K562 (cell line): ENCODE results near the gene PLEKHA7. TPM values are rescaled to one million over a fixed set of nuclear protein-coding genes. Genes with fewer than 3 reads are reported as not detected.

ENCODE experiments used
- ATAC-seq: fragments of 200-7000 bp; cut with Tn5 transposase; 3 replicates; pipeline ENCODE4 v1.9.1; 2020; ENCODE audit warnings: moderate library complexity
- BruUV-seq: library from RNA; stranded (reverse); fragments of 400-500 nt; replicated peaks from 2 replicates; lab custom pipeline; 2021; lab: Mats Ljungman, UMichigan
- CTCF ChIA-PET: fragments of 300-600 bp; formaldehyde crosslinking; extraction: SDS; loops from one replicate; lab custom pipeline; 2021; ENCODE audit warnings: low intra/inter-chr PET ratio; lab: Yijun Ruan, JAX
- POLR2A ChIA-PET: fragments of 300-600, 350-650 bp; sonication (Branson Sonifier 250); formaldehyde crosslinking; extraction: SDS; loops from one replicate; lab custom pipeline; 2021; ENCODE audit warnings: antibody characterized with exemption, inconsistent platforms; lab: Yijun Ruan, JAX
- DNase-seq, 4 experiments: peaks; one replicate each; pipeline versions ENCODE4 v3.0.0 to v3.0.0-alpha.2; 2011 to 2018; ENCODE audit warnings: low spot score in 3 of 4, mixed read lengths in 3 of 4; ENCODE audit errors: extremely low read depth in 1 of 4
- FAIRE-seq: peaks from 2 replicates; lab custom pipeline; 2011; peaks lifted over from hg19 to GRCh38; lab: Jason Lieb, UNC
- H2AFZ ChIP-seq: 2 replicates; pipeline ENCODE4 v1.6.0; 2011; ENCODE audit warnings: low read depth, low read length, control low read depth, inconsistent platforms
- H3K27ac ChIP-seq: fragments of 200-600 bp; 3 replicates; pipeline ENCODE4 v1.8.0; 2011; ENCODE audit warnings: low read depth, mild to moderate bottlenecking, control low read depth, inconsistent platforms, low read length, moderate library complexity, mixed read lengths; ENCODE audit errors: extremely low read depth
- H3K27me3 ChIP-seq, 2 experiments: fragments of 300-600 bp in 1 of 2; 2 replicates in 1 of 2; 3 replicates in 1 of 2; pipeline versions ENCODE4 v1.6.0 to v1.8.0; 2011; ENCODE audit warnings: inconsistent platforms in 2 of 2, low read length in 2 of 2, mild to moderate bottlenecking in 1 of 2, mixed read lengths in 1 of 2, moderate library complexity in 1 of 2; ENCODE audit not compliant: control insufficient read depth in 2 of 2, insufficient read depth in 2 of 2
- H3K36me3 ChIP-seq: fragments of 300-600 bp; 3 replicates; pipeline ENCODE4 v1.8.0; 2011; ENCODE audit warnings: mild to moderate bottlenecking, low read length, inconsistent platforms; ENCODE audit not compliant: control insufficient read depth, insufficient read depth
- H3K4me1 ChIP-seq, 2 experiments: fragments of 200-600 bp in 1 of 2; replicated peaks in 1 of 2; 2 replicates in 1 of 2; 3 replicates in 1 of 2; pipeline versions ENCODE4 v1.5.1 to v1.8.0; 2011; ENCODE audit warnings: inconsistent platforms in 2 of 2, low read length in 2 of 2, mild to moderate bottlenecking in 1 of 2, mixed read lengths in 1 of 2, moderate library complexity in 1 of 2; ENCODE audit not compliant: control insufficient read depth in 2 of 2, insufficient read depth in 2 of 2
- H3K4me2 ChIP-seq: 2 replicates; pipeline ENCODE4 v1.6.1; 2011; ENCODE audit warnings: low read length, control low read depth, inconsistent platforms, mixed read lengths; ENCODE audit not compliant: insufficient read depth
- H3K4me3 ChIP-seq: fragments of 200-600 bp; sonication (generic), shearing (Covaris generic); 2 replicates; pipeline ENCODE4 v1.5.1; 2016; ENCODE audit warnings: control low read depth, inconsistent platforms
- H3K79me2 ChIP-seq: fragments of 200-600 bp; 3 replicates; pipeline ENCODE4 v1.8.0; 2011; ENCODE audit warnings: low read length, inconsistent platforms; ENCODE audit not compliant: control insufficient read depth, insufficient read depth
- H3K9ac ChIP-seq, 2 experiments: 2 replicates each; pipeline versions ENCODE4 v1.6.0 to v1.6.1; 2011; ENCODE audit warnings: low read depth in 2 of 2, low read length in 2 of 2, control low read depth in 1 of 2, inconsistent platforms in 1 of 2, mild to moderate bottlenecking in 1 of 2, mixed read lengths in 1 of 2; ENCODE audit not compliant: insufficient read depth in 1 of 2
- H3K9me1 ChIP-seq: one replicate; pipeline ENCODE4 v1.6.0; 2011; ENCODE audit warnings: inconsistent platforms, mild to moderate bottlenecking, low read length, moderate library complexity; ENCODE audit not compliant: control insufficient read depth, insufficient read depth
- H3K9me3 ChIP-seq: replicated peaks from 2 replicates; pipeline ENCODE4 v1.5.1; 2011; ENCODE audit warnings: low read depth, low read length, inconsistent platforms; ENCODE audit not compliant: control insufficient read depth, insufficient read depth
- H4K20me1 ChIP-seq: replicated peaks from 2 replicates; pipeline ENCODE4 v1.6.1; 2011; ENCODE audit warnings: low read length, inconsistent platforms, mixed read lengths; ENCODE audit not compliant: control insufficient read depth, insufficient read depth
- ARID2 ChIP-seq: fragments of 450-650 bp; IDR thresholded peaks from 2 replicates; pipeline ENCODE4 v1.6.1; 2017; ENCODE audit warnings: antibody characterized with exemption, mild to moderate bottlenecking
- POLR2AphosphoS5 ChIP-seq: IDR thresholded peaks from 2 replicates; pipeline ENCODE4 v1.6.1; 2011; ENCODE audit warnings: mild to moderate bottlenecking, low read depth, low read length, moderate library complexity; ENCODE audit not compliant: control insufficient read depth, insufficient read depth
- SUPT5H ChIP-seq: fragments of 450-650 bp; IDR thresholded peaks from 2 replicates; pipeline ENCODE4 v1.6.1; 2016
- WGBS: fragments of 100-300 bp; shearing (Covaris generic); methylation state at CpG from one replicate; pipeline ENCODE4 v1.1.6; 2016; ENCODE audit warnings: low coverage, mixed read lengths; ENCODE audit not compliant: insufficient coverage; ENCODE audit errors: missing lambda C conversion rate; 5-methylcytosine and 5-hydroxymethylcytosine counted together
- in situ Hi-C: fragments of 300-500 bp; cut with MboI; formaldehyde crosslinking; loops from 4 replicates; pipeline ENCODE4 v1.15.0; 2018; ENCODE audit warnings: inconsistent platforms, mixed read lengths
- intact Hi-C: fragments of 100-400 bp; cut with micrococcal nuclease; formaldehyde crosslinking; loops from 2 replicates; pipeline ENCODE4 v1.14.2; 2022
- polyA plus RNA-seq, 8 experiments: library from polyadenylated mRNA; depleted of rRNA in 4 of 8; stranded (reverse) in 5 of 8; unstranded in 3 of 8; fragments of >200 nt; fragmentation: Nextera tagmentation in 2 of 8; fragmentation: Illumina TruSeq in 1 of 8; extraction: Ambion mirVana in 2 of 8; extraction: Trizol in 1 of 8; gene quantifications; 2 replicates each; pipeline versions ENCODE4 v1.2.1 to v1.2.3, GENCODE V29; 2011 to 2014; ENCODE audit warnings: inconsistent platforms in 1 of 8, missing spikeins in 1 of 8
- total RNA-seq, 7 experiments: library from RNA; depleted of rRNA in 6 of 7; stranded (reverse); fragments of >200 nt in 6 of 7; fragmentation: Illumina TruSeq in 2 of 7; extraction: Trizol in 2 of 7; gene quantifications; 2 replicates each; pipeline versions ENCODE4 v1.2.1 to v1.2.3, GENCODE V29; 2011 to 2021; ENCODE audit warnings: low replicate concordance in 1 of 7
- TF ChIP-seq, protein P1 (sequence below): sonication (generic); formaldehyde crosslinking; IDR thresholded peaks from 2 replicates; pipeline ENCODE4 v1.9.0; 2022; ENCODE audit warnings: mild to moderate bottlenecking, missing genetic modification reagents

The PLEKHA7 gene
- total and polyA plus RNA-seq, 9 of the 15 experiments (the other 6 are each of a cell fraction or from before 2014, with no cell fraction given): 0.06 to 0.77 (median 0.20) TPM; not detected in 1

- TF ChIP-seq, protein P1, sequence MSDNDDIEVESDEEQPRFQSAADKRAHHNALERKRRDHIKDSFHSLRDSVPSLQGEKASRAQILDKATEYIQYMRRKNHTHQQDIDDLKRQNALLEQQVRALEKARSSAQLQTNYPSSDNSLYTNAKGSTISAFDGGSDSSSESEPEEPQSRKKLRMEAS (CRISPR knock-in tag): no peak
- TF ChIP-seq, all 486 proteins: peak for 0
Observed at GRCh38 chr11:16759857-16760508, 254.2 kb downstream of the PLEKHA7 start (continued).

DNA sequence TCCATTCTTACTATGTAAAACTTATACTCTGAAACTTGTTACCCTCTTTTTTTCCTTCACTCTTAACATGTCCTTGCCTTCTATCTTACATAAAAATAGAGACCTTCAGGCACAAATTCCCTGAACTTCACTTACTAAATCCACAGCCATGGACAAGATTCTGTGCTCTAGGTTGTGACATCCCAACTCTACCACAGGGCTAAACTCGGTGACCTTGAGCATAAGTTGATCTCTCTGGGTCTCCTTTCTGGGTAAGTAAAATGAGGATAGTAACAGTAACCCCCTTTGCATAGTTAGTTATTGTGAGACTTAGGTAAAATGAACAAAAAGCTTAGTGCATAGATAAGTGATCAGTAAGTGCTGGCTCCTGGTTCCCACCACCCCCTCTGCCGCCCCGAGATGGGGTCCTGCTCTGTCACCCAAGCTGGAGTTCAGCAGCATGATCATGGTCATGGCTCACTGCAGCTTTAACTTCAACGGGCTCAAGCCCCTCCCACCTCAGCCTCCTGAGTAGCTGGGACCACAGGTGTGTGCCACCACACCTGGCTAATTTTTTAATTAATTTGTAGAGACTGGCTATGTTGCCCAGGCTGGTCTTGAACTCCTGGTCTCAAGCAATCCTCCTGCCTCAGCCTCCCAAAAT, 255.7 kb downstream of the PLEKHA7 start:
- in situ Hi-C loops: no loop called here
- Histone ChIP-seq H3K9me3 (no peaks in the 10 kb centered on the region), H3K27ac (no peak overlapping the region), H3K9ac (no peak overlapping the region), H2AFZ (no peak overlapping the region), H3K79me2 (no peaks in the 10 kb centered on the region), H3K4me2 (no peak overlapping the region), H3K27me3 (no peaks in the 10 kb centered on the region; a peak in 2 of 5 replicates), H3K36me3 (peaks cover 37% of the 10 kb centered on the region; the same call in 2 of the 3 replicates), H3K4me1 (no peaks in the 10 kb centered on the region), H3K9me1 (no peaks in the 10 kb centered on the region), H3K4me3 (no peak overlapping the region), H4K20me1 (no peaks in the 10 kb centered on the region)
- 58% methylated on average over 4 of the region's 4 CpGs for WGBS
- DNase-seq (no peak), FAIRE-seq (no peak), ATAC-seq (peak; percentile 52)
- intact Hi-C loops: no loop called here
- TF ChIP-seq ARID2 (no peak), POLR2AphosphoS5 (peak; percentile 26; the same call in 1 of the 2 replicates), SUPT5H (peak; percentile 44; the same call in 1 of the 2 replicates)
- ChIA-PET CTCF (no interaction called here), POLR2A (no interaction called here)
- no TSS peak for BruUV-seq
